Right lobe of liver (tissue), 4 donors: Measurements from ENCODE around the gene SOBP.

Experiments used
- CTCF ChIP-seq, 4 donors: fragments of 200-600 bp in 3 of 4; fragments of 450-650 bp in 1 of 4; IDR thresholded peaks; one replicate each; pipeline versions ENCODE4 v1.5.1 to v1.8.0; 2016 to 2022; ENCODE audit warnings: antibody characterized with exemption in 4 of 4, mild to moderate bottlenecking in 2 of 4
- POLR2A ChIP-seq: fragments of 450-650 bp; IDR thresholded peaks from one replicate; pipeline ENCODE4 v1.6.1; 2017; ENCODE audit warnings: antibody characterized with exemption, mild to moderate bottlenecking
- donor health status: DM: no; HTN: no; CAD: no.
- donor health status: DM: no; HTN: no; CAD: no.
- donor health status: DM: no; HTN: yes; CAD: no.

- no peak for TF ChIP-seq CTCF (IDR thresholded peaks at IDR 0.05)
- no peak for TF ChIP-seq POLR2A
Measured at GRCh38 chr6:107523054-107523791, 33.3 kb downstream of the SOBP start.
